Bladder microvascular endothelial cell (primary cell): ENCODE data around the gene ADAMTS19. TPM values are rescaled to one million over a fixed set of nuclear protein-coding genes. Genes with fewer than 3 reads are reported as not detected.

Experiments used
- total RNA-seq: library from RNA; depleted of rRNA; stranded (reverse); fragments of >200 nt; gene quantifications from 2 replicates; pipeline ENCODE4 v1.2.3, GENCODE V29; 2014

The ADAMTS19 gene, protein sequence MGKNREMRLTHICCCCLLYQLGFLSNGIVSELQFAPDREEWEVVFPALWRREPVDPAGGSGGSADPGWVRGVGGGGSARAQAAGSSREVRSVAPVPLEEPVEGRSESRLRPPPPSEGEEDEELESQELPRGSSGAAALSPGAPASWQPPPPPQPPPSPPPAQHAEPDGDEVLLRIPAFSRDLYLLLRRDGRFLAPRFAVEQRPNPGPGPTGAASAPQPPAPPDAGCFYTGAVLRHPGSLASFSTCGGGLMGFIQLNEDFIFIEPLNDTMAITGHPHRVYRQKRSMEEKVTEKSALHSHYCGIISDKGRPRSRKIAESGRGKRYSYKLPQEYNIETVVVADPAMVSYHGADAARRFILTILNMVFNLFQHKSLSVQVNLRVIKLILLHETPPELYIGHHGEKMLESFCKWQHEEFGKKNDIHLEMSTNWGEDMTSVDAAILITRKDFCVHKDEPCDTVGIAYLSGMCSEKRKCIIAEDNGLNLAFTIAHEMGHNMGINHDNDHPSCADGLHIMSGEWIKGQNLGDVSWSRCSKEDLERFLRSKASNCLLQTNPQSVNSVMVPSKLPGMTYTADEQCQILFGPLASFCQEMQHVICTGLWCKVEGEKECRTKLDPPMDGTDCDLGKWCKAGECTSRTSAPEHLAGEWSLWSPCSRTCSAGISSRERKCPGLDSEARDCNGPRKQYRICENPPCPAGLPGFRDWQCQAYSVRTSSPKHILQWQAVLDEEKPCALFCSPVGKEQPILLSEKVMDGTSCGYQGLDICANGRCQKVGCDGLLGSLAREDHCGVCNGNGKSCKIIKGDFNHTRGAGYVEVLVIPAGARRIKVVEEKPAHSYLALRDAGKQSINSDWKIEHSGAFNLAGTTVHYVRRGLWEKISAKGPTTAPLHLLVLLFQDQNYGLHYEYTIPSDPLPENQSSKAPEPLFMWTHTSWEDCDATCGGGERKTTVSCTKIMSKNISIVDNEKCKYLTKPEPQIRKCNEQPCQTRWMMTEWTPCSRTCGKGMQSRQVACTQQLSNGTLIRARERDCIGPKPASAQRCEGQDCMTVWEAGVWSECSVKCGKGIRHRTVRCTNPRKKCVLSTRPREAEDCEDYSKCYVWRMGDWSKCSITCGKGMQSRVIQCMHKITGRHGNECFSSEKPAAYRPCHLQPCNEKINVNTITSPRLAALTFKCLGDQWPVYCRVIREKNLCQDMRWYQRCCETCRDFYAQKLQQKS
- not detected in 2 replicates for total RNA-seq

DNA sequence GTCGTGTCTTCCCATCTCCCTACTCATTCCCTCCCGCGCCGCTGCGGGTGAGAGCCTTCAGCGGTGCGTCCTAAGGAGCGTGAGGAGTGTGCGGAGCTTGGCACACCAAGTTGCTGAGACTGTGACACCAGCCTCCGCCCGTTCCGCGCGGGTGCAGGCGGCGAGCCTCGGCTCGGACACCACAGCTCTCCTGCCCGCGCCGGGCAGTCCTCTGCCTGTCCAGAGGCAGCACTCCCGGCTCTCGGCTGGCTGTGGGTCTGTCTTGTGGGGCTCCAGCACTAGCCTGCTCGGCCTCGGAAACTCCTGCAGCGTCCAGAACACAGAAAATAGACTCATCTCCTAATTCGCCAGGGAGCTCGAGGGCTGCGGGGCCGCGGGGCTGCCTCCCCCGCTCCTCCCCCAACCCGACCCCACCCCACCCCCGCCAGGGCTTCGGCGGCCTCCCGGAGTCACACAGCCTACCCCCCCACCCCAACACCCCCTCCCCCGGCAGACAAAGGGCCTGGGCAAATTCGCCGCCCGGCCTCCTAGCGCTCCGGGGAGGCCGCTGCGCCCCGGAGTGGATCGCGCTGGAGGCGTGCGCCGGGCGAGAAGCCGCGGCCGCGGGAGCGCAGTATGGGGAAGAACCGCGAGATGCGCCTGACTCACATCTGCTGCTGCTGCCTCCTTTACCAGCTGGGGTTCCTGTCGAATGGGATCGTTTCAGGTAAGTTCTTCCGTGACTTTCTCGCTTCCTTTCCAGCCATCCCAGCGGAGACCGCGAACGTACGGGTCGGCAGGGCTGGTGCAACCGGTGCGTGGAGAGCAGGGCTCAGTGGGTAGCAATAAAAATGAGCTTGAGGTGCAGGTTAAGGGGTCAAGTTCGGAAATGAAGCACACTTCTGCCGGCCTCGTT lies at the start of gene ADAMTS19:
ADAMTS19 (plus strand) TSS at position 522 of the 895 bp plus-strand sequence; CDS start at position 616, 94 bp downstream.

DNA sequence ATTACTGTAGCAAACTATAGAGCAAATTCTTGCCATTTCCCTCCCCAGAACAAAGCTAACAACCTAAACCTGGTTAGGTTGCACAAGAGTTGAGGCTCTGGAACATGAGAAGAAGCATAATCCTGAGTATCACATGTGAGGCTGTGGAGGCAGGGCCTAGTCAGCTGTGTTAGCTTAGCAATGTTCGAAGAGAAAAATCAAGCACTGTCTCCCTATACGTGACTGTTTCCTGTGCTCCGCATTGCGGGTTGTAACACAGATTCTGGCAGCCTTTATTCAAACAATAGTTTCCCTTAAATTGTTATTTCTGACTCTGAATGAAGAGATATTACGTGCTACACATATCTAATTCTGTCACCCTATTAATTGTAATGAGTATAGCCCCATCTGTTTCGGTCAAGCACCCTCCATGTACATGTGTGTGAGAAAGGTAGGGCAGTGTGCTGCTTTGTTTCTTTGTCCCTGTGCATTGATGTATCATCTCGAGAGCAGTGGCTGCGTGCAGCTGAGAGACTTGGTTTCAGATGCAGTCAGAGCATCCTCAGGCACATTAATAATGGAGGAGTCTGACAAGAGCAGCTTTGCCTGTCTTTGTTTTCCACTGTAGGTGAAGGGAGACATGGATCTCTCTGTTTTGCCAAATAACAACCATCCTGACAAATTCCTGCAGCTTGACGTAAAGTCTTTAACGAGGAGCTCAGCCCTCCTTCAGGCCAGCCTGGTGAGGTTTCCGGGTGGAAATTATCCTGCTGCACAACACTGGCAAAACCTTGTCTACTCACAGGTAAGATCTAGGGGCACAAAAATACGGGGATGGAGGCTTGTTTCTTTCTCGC lies 287.7 kb downstream of the ADAMTS19 start, which contains the start of gene MINAR2:
MINAR2 (plus strand) TSS at position 523 of the 836 bp plus-strand sequence; CDS start at position 620, 97 bp downstream.

